Measurements from ENCODE around the gene PRRC2C.
"Not testable (repeated sequence)": the region's sequence is repeated elsewhere in the genome, so short reads cannot be mapped to it uniquely, and the experiment has no call there.

The PRRC2C gene

GRCh38 chr1:171590022-171590421, 104.7 kb downstream of the PRRC2C start:
- DNase-seq = no peak

GRCh38 chr1:171595324-171595723, 110.0 kb downstream of the PRRC2C start:
- no peak for DNase-seq

GRCh38 chr1:171596119-171596518, 110.8 kb downstream of the PRRC2C start:
- no peak for DNase-seq

GRCh38 chr1:171596705-171597104, 111.4 kb downstream of the PRRC2C start:
- no peak for DNase-seq

- no peak for DNase-seq
Observed at GRCh38 chr1:171597203-171597602, 111.9 kb downstream of the PRRC2C start.

GRCh38 chr1:171600310-171600709, 115.0 kb downstream of the PRRC2C start:
- DNase-seq = not testable (repeated sequence)

GRCh38 chr1:171600862-171601261, 115.5 kb downstream of the PRRC2C start:
- DNase-seq = no peak

- DNase-seq = not testable (repeated sequence)
Observed at GRCh38 chr1:171603042-171603441, 117.7 kb downstream of the PRRC2C start.

- no peak for DNase-seq
Observed at GRCh38 chr1:171606402-171606941, 121.1 kb downstream of the PRRC2C start.

GRCh38 chr1:171610385-171610784, 125.1 kb downstream of the PRRC2C start:
- DNase-seq = peak; percentile 58

GRCh38 chr1:171611306-171611705, 126.0 kb downstream of the PRRC2C start:
- no peak for DNase-seq

GRCh38 chr1:171613282-171613681, 128.0 kb downstream of the PRRC2C start:
- no peak for DNase-seq

- not testable (repeated sequence) for DNase-seq
Observed at GRCh38 chr1:171615122-171615906, 130.0 kb downstream of the PRRC2C start.

GRCh38 chr1:171616586-171616985, 131.3 kb downstream of the PRRC2C start:
- DNase-seq = no peak

GRCh38 chr1:171622152-171622462, 136.8 kb downstream of the PRRC2C start, which contains the start of gene MYOCOS:
TSS of gene MYOCOS (plus strand) at chr1:171622243. CDS start at chr1:171623884, 1,641 bp downstream.
- no peak for DNase-seq

GRCh38 chr1:171623651-171624331, 138.5 kb downstream of the PRRC2C start:
- no peak for DNase-seq

GRCh38 chr1:171625225-171625624, 139.9 kb downstream of the PRRC2C start:
- DNase-seq = no peak

- peak; percentile 59 for DNase-seq
Observed at GRCh38 chr1:171627020-171627419, 141.7 kb downstream of the PRRC2C start.

- no peak for DNase-seq
Observed at GRCh38 chr1:171628225-171628624, 142.9 kb downstream of the PRRC2C start.

GRCh38 chr1:171635661-171636060, 150.3 kb downstream of the PRRC2C start:
- no peak for DNase-seq

- no peak for DNase-seq
Observed at GRCh38 chr1:171636141-171636540, 150.8 kb downstream of the PRRC2C start.

GRCh38 chr1:171637928-171638576, 152.7 kb downstream of the PRRC2C start:
- DNase-seq = no peak

- DNase-seq = no peak
Observed at GRCh38 chr1:171640225-171640624, 154.9 kb downstream of the PRRC2C start.

All from DMS79 treated with DMSO at 0.1 percent for 48 hours (cell line).